ENCODE measurements around the gene VPS26C.

- no peak for TF ChIP-seq CTCF (IDR thresholded peaks at IDR 0.05)
- no peak for TF ChIP-seq POLR2AphosphoS5 (IDR thresholded peaks at IDR 0.05)
These were observed 46.6 kb downstream of the VPS26C start for GRCh38 chr21:37220433-37220980.
